ENCODE data around the gene TMEM61.
A peak's percentile ranks its signal among the peaks of the same experiment; 100 is the strongest.
"Not testable (repeated sequence)": the region's sequence is repeated elsewhere in the genome, so short reads cannot be mapped to it uniquely, and the experiment has no call there.

Gene TMEM61

GRCh38 chr1:55015731-55016620 lies 35.5 kb downstream of the TMEM61 start:
- no peaks in the 10 kb centered on the region for H3K36me3 Mint-ChIP-seq (ENCODE audit: low read depth)
- H3K4me1 Mint-ChIP-seq = no peaks in the 10 kb centered on the region
- peaks cover 11% of the 10 kb centered on the region for H3K27me3 Mint-ChIP-seq
- no peak overlapping the region for H3K27ac Mint-ChIP-seq
- ATAC-seq = no peak
- DNase-seq = no peak
- H3K9me3 Mint-ChIP-seq = no peaks in the 10 kb centered on the region
- no peak overlapping the region for H3K4me3 Mint-ChIP-seq

DNA sequence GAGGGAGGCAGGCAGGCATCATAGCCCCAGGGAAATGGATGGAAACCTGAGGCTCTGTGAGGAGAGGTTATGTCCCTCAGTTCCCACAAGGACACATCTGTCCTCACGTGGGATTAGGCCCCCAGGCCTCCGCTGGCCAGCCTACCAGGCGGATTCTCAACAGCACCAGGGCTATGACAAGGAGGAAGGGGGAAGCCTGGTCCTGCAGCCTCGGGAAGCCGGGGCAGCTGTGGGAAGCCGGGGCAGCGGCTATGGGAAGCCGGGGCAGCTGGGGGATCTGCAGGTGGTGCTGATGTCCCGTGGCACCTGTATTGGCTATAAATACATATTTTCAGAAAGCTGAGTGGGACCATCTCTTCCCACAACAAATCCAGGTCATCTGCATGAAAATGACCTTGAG lies 38.0 kb downstream of the TMEM61 start:
- no peak for DNase-seq
- Mint-ChIP-seq H3K36me3 (ENCODE audit: low read depth) (no peaks in the 10 kb centered on the region), H3K4me1 (no peaks in the 10 kb centered on the region), H3K27me3 (peaks cover 11% of the 10 kb centered on the region), H3K9me3 (no peaks in the 10 kb centered on the region), H3K27ac (no peak overlapping the region), H3K4me3 (no peak overlapping the region)
- no peak for ATAC-seq

- Mint-ChIP-seq H3K27ac (no peak overlapping the region), H3K4me1 (no peaks in the 10 kb centered on the region), H3K36me3 (ENCODE audit: low read depth) (no peaks in the 10 kb centered on the region), H3K9me3 (no peaks in the 10 kb centered on the region), H3K27me3 (peaks cover 5% of the 10 kb centered on the region), H3K4me3 (no peak overlapping the region)
- DNase-seq = peak; percentile 80
- peak; percentile 90 for ATAC-seq
Observed at GRCh38 chr1:55021942-55022546, 41.6 kb downstream of the TMEM61 start.

- not testable (repeated sequence) for ATAC-seq; DNase-seq; H3K4me1 Mint-ChIP-seq; H3K9me3 Mint-ChIP-seq; H3K36me3 Mint-ChIP-seq (ENCODE audit: low read depth); H3K4me3 Mint-ChIP-seq; H3K27ac Mint-ChIP-seq; H3K27me3 Mint-ChIP-seq
Observed at GRCh38 chr1:55024163-55024562, 43.7 kb downstream of the TMEM61 start.

GRCh38 chr1:55026682-55027081 lies 46.3 kb downstream of the TMEM61 start:
- ATAC-seq; H3K9me3 Mint-ChIP-seq; H3K27ac Mint-ChIP-seq; H3K36me3 Mint-ChIP-seq (ENCODE audit: low read depth); H3K4me3 Mint-ChIP-seq; H3K4me1 Mint-ChIP-seq; H3K27me3 Mint-ChIP-seq; DNase-seq: not testable (repeated sequence)

DNA sequence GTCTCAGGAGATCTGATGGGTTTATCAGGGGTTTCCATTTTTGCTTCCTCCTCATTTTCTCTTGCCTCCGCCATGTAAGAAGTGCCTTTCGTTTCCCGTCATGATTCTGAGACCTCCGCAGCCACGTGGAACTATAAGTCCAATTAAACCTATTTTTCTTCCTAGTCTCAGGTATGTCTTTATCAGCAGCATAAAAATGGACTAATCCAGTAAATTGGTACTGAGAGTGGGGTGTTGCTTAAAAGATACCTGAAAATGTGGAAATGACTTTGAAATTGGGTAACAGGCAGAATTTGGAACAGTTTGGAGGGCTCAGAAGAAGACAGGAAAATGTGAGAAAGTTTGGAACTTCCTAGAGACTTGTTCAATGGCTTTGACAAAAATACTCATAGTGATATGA lies 50.7 kb downstream of the TMEM61 start:
- DNase-seq; H3K4me1 Mint-ChIP-seq; H3K27ac Mint-ChIP-seq; H3K9me3 Mint-ChIP-seq; ATAC-seq; H3K36me3 Mint-ChIP-seq (ENCODE audit: low read depth); H3K4me3 Mint-ChIP-seq: not testable (repeated sequence)
- peaks cover 18% of the 10 kb centered on the region for H3K27me3 Mint-ChIP-seq

- Mint-ChIP-seq H3K36me3 (ENCODE audit: low read depth) (no peaks in the 10 kb centered on the region), H3K4me3 (no peak overlapping the region), H3K4me1 (no peaks in the 10 kb centered on the region), H3K9me3 (no peaks in the 10 kb centered on the region), H3K27ac (no peak overlapping the region), H3K27me3 (peaks cover 34% of the 10 kb centered on the region)
- DNase-seq (no peak), ATAC-seq (peak; percentile 28)
Observed at GRCh38 chr1:55033265-55033614, 52.8 kb downstream of the TMEM61 start.

DNA sequence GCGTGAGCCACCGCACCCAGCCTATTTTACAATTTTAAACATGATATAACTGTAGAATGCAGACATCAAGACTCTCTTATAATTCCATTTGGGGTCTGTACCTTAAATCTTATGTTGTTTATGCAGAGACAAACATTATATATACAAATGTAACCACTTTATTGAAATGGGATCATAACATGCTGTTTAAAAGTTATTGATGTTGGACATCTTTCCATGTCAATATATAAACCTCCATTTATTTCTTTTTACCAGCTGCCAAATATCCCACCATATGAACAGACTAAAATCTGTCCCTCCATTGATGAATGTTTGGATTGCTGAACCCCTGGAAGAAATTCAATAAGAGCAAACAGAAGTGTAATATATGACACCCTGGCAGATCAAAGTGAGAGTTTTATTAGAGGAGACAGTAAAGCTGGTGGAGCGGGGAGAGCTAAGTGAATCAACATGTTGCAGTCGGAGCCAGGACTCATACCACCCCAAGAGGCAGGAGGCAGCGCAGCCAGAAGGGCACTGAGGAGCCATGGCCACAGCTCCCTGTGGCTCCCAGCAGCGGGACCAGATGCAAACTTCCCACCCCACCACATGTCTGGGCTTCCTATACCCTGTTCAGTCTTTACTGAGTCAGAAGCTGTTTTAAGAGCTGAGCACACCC lies 54.2 kb downstream of the TMEM61 start:
- no peak overlapping the region for H3K4me3 Mint-ChIP-seq
- H3K27me3 Mint-ChIP-seq = peaks cover 48% of the 10 kb centered on the region
- H3K9me3 Mint-ChIP-seq = no peaks in the 10 kb centered on the region
- DNase-seq (no peak), ATAC-seq (no peak)
- no peaks in the 10 kb centered on the region for H3K4me1 Mint-ChIP-seq
- H3K36me3 Mint-ChIP-seq (ENCODE audit: low read depth) = no peaks in the 10 kb centered on the region
- H3K27ac Mint-ChIP-seq = no peak overlapping the region

GRCh38 chr1:55035904-55036303 lies 55.5 kb downstream of the TMEM61 start:
- Mint-ChIP-seq H3K9me3 (no peaks in the 10 kb centered on the region), H3K4me1 (peaks cover 1% of the 10 kb centered on the region), H3K4me3 (no peak overlapping the region), H3K27me3 (peaks cover 55% of the 10 kb centered on the region), H3K27ac (no peak overlapping the region), H3K36me3 (ENCODE audit: low read depth) (no peaks in the 10 kb centered on the region)
- ATAC-seq (no peak), DNase-seq (no peak)

DNA sequence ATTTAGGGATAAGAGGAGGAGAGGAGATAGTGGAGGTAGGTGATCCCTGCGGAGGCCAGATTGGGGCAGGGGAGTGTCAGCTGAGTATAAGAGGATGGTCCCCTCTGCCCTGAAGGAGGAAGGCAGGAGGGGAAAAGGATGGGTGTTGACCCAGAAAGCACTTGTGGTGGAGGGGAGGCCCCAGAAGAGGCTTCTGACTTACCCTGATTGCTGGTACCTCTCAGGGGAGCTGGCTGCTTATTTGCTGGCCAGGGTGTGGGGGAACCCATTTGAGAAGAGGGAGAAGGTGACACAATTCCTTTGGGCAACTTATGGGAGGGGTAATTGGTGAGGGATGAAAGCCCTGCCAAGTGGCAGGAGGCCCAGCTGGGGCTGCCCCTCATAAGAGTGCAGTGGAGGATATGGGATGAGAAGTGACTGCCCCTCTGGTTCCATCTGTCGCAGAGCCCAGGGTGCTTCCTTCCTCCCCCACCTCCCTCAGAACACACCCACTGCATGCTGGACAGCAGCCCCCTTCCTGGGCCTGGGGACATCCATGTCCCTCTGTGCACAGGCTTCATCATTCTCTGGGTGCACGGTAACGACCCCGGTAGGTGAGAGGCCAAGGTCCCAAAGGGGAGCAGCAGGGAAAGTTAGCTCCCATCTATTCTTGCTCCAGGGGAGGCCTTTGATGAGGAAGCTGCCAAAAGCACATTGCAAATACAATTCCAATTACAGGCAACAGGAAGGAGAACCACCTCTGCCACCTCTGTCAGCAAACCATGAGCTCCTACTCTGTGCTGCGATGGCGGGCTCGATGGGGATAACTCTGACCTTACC lies 57.5 kb downstream of the TMEM61 start:
- Mint-ChIP-seq H3K4me1 (peaks cover 8% of the 10 kb centered on the region), H3K27ac (no peak overlapping the region), H3K9me3 (no peaks in the 10 kb centered on the region), H3K4me3 (no peak overlapping the region), H3K36me3 (ENCODE audit: low read depth) (no peaks in the 10 kb centered on the region), H3K27me3 (peaks cover 66% of the 10 kb centered on the region)
- no peak for ATAC-seq
- DNase-seq = no peak

- no peak for ATAC-seq
- peaks cover 63% of the 10 kb centered on the region for H3K27me3 Mint-ChIP-seq
- DNase-seq = no peak
- H3K9me3 Mint-ChIP-seq = no peaks in the 10 kb centered on the region
- no peaks in the 10 kb centered on the region for H3K36me3 Mint-ChIP-seq (ENCODE audit: low read depth)
- H3K4me1 Mint-ChIP-seq = peaks cover 8% of the 10 kb centered on the region
- H3K4me3 Mint-ChIP-seq = no peak overlapping the region
- no peak overlapping the region for H3K27ac Mint-ChIP-seq
Observed at GRCh38 chr1:55038552-55038838, 58.1 kb downstream of the TMEM61 start.

DNA sequence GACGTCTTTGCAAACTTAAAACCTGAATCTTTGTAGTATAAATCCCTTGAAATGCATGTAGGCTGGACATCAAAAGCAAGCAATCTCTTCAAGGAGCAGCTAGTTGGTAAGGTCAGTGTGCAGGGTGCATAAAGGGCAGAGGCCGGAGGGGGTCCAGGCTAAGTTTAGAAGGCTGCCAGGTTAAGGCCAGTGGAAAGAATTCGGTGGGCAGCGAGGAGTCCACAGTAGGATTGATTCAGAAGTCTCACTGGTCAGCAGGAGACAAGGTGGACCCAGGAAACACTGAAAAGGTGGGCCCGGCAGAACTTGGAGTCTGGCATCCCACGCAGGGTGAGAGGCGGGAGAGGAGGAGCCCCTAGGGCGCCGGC lies 58.5 kb downstream of the TMEM61 start:
- H3K36me3 Mint-ChIP-seq (ENCODE audit: low read depth) = no peaks in the 10 kb centered on the region
- ATAC-seq (no peak), DNase-seq (no peak)
- peaks cover 8% of the 10 kb centered on the region for H3K4me1 Mint-ChIP-seq
- no peak overlapping the region for H3K27ac Mint-ChIP-seq
- peaks cover 59% of the 10 kb centered on the region for H3K27me3 Mint-ChIP-seq
- no peaks in the 10 kb centered on the region for H3K9me3 Mint-ChIP-seq
- H3K4me3 Mint-ChIP-seq = no peak overlapping the region

- no peaks in the 10 kb centered on the region for H3K9me3 Mint-ChIP-seq
- H3K4me3 Mint-ChIP-seq = no peak within 1 kb of the TSS
- no peak within 1 kb of the TSS for H3K27ac Mint-ChIP-seq
- no peak for DNase-seq
- no peak for ATAC-seq
- no peaks in the 10 kb centered on the region for H3K36me3 Mint-ChIP-seq (ENCODE audit: low read depth)
- peaks cover 8% of the 10 kb centered on the region for H3K4me1 Mint-ChIP-seq
- H3K27me3 Mint-ChIP-seq = peaks cover 58% of the 10 kb centered on the region
Observed at GRCh38 chr1:55039342-55040082, 59.1 kb downstream of the TMEM61 start, which contains the start of gene PCSK9. PCSK9 (plus strand) TSS chr1:55039548; CDS start chr1:55039838, 290 bp downstream.

All from activated naive CD8-positive, alpha-beta T cell treated with anti-CD3 and anti-CD28 coated beads, Interleukin-2, amount 50 U/mL, for 24 hours (primary cell).